Measurements from ENCODE around the gene TGFB3.
"Not testable (repeated sequence)": the region's sequence is repeated elsewhere in the genome, so short reads cannot be mapped to it uniquely, and the experiment has no call there.

DNA sequence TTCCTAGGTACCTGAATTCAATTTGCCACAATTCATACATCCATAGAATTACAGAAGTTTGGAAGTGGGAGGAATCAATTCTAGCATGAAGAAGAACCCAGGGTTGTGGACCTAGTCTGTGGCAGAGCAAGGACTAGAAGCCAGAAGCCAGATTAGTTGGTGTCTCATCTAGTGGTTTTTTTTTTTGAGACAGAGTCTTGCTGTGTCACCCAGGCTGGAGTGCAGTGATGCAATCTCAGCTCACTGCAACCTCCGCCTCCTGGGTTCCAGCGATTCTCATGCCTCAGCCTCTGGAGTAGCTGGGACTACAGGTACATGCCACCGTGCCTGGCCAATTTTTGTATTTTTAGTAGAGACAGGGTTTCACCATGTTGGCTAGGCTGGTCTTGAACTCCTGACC is 27.8 kb upstream of the TGFB3 start:
- not testable (repeated sequence) for TF ChIP-seq CTCF, EP300, POLR2A (IDR thresholded peaks at IDR 0.05)
